GM12878 (cell line): ENCODE data around the gene NOL4L. TPM values are rescaled to one million over a fixed set of nuclear protein-coding genes. Genes with fewer than 3 reads are reported as not detected.

Experiments
- BCL11A ChIP-seq: IDR thresholded peaks from 2 replicates; pipeline ENCODE4 v1.6.1; 2011; ENCODE audit warnings: low read depth, low read length
- BHLHE40 ChIP-seq, 2 experiments: fragments of 450-650 bp in 1 of 2; IDR thresholded peaks; 2 replicates each; pipeline ENCODE4 v1.6.1; 2011 to 2017; ENCODE audit warnings: low read depth in 2 of 2, borderline replicate concordance in 1 of 2, improper control_type of control experiment in 1 of 2, low read length in 1 of 2, mild to moderate bottlenecking in 1 of 2
- EED ChIP-seq: sonication (generic); IDR thresholded peaks from 2 replicates; pipeline ENCODE4 v1.6.1; 2016; ENCODE audit warnings: antibody characterized with exemption, low read depth
- FOXK2 ChIP-seq: fragments of 450-650 bp; IDR thresholded peaks from 2 replicates; pipeline ENCODE4 v1.6.1; 2017; ENCODE audit warnings: mild to moderate bottlenecking, moderate library complexity
- IKZF2 ChIP-seq, 2 experiments: fragments of 450-650 bp; IDR thresholded peaks; 2 replicates each; pipeline ENCODE4 v1.6.1; 2017; ENCODE audit warnings: mild to moderate bottlenecking in 2 of 2, moderate library complexity in 2 of 2
- MEF2A ChIP-seq: IDR thresholded peaks from 2 replicates; pipeline ENCODE4 v1.6.1; 2011; ENCODE audit warnings: low read depth, mild to moderate bottlenecking, low read length, moderate library complexity; ENCODE audit not compliant: insufficient read depth
- MEF2B ChIP-seq: fragments of 450-650 bp; IDR thresholded peaks from 2 replicates; pipeline ENCODE4 v1.6.1; 2018; ENCODE audit warnings: mild to moderate bottlenecking, moderate library complexity; ENCODE audit not compliant: partially characterized antibody, poor library complexity, severe bottlenecking
- MTA2 ChIP-seq: fragments of 450-650 bp; IDR thresholded peaks from 2 replicates; pipeline ENCODE4 v1.6.1; 2016; ENCODE audit warnings: low read depth, mild to moderate bottlenecking, moderate library complexity
- NFIC ChIP-seq: IDR thresholded peaks from 2 replicates; pipeline ENCODE4 v1.6.1; 2012; ENCODE audit warnings: low read depth, mild to moderate bottlenecking, inconsistent platforms, low read length, moderate library complexity
- RELA ChIP-seq: fragments of 450-650 bp; IDR thresholded peaks from 2 replicates; pipeline ENCODE4 v1.8.0; 2014; ENCODE audit warnings: borderline replicate concordance; ENCODE audit not compliant: partially characterized antibody
- RUNX3 ChIP-seq: IDR thresholded peaks from 2 replicates; pipeline ENCODE4 v1.6.1; 2012; ENCODE audit warnings: low read length, inconsistent platforms
- SIN3A ChIP-seq: IDR thresholded peaks from 2 replicates; pipeline ENCODE4 v1.6.1; 2012; ENCODE audit warnings: low read depth, low read length, improper control_type of control experiment
- SMARCA5 ChIP-seq: fragments of 450-650 bp; IDR thresholded peaks from 2 replicates; pipeline ENCODE4 v1.6.1; 2017; ENCODE audit warnings: mild to moderate bottlenecking
- SUZ12 ChIP-seq: fragments of 200-600 bp; sonication (generic); IDR thresholded peaks from one replicate; pipeline ENCODE4 v1.6.1; 2018; ENCODE audit warnings: antibody characterized with exemption, mild to moderate bottlenecking; ENCODE audit not compliant: unreplicated experiment
- WRNIP1 ChIP-seq: IDR thresholded peaks from 2 replicates; pipeline ENCODE4 v1.6.1; 2011; ENCODE audit warnings: low read depth, low read length, improper control_type of control experiment, borderline replicate concordance
- ZNF384 ChIP-seq: IDR thresholded peaks from 2 replicates; pipeline ENCODE4 v1.6.1; 2012; ENCODE audit warnings: low read depth, mild to moderate bottlenecking, low read length, improper control_type of control experiment, borderline replicate concordance
- polyA plus RNA-seq, 11 experiments: library from polyadenylated mRNA; depleted of rRNA in 4 of 11; unstranded in 6 of 11; stranded (reverse) in 5 of 11; fragments of >200 nt; fragmentation: Nextera tagmentation in 4 of 11; fragmentation: Illumina TruSeq in 1 of 11; extraction: Ambion mirVana in 4 of 11; extraction: Trizol in 1 of 11; gene quantifications; 1 replicate in 1 of 11; 2 replicates in 10 of 11; pipeline versions ENCODE4 v1.2.1 to v1.2.3, GENCODE V29; 2011 to 2016; ENCODE audit warnings: inconsistent platforms in 2 of 11, missing spikeins in 2 of 11, low read depth in 1 of 11
- total RNA-seq, 4 experiments: library from RNA; depleted of rRNA in 3 of 4; stranded (reverse); fragments of >200 nt in 3 of 4; fragmentation: Illumina TruSeq in 1 of 4; extraction: Trizol in 1 of 4; gene quantifications; 2 replicates each; pipeline versions ENCODE4 v1.2.1 to v1.2.3, GENCODE V29; 2013 to 2021
- TF ChIP-seq, protein P1 (sequence below): fragments of 450-650 bp; IDR thresholded peaks from 2 replicates; pipeline ENCODE4 v1.6.1; 2016; ENCODE audit warnings: mild to moderate bottlenecking

The NOL4L gene
- total and polyA plus RNA-seq, 10 of the 15 experiments (the other 5 are each of a cell fraction or from before 2014, with no cell fraction given) = 2.3 to 24.0 (median 8.0) TPM

DNA sequence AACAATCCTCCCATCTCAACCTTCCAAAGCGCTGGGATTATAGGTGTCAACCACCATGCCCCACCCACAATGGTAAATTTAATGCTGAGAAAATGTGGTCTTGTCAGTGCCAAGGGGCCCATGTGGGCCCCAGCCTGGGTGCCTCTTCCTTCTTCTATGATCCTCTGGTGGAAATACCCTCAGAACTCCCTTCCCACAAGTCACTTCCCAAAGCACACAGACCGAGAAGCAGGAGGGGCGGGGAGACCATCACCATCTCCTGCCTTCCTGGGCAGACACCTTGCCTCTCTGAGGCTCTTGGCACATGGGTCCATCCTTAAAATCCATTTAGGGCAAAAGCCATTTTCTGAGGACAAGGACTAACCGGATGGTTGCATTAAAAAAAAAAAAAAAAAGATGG, 59.0 kb downstream of the NOL4L start (continued):
- TF ChIP-seq NFIC (peak; percentile 54; the same call in 1 of the 2 replicates), MEF2A (no peak), BHLHE40 (IDR thresholded peaks at IDR 0.05; ENCODE audit: borderline replicate concordance in 1 of 2, low read depth in 2 of 2, low read length in 1 of 2) (no peak), IKZF2 (IDR thresholded peaks at IDR 0.05) (peak; percentile 36 to 53; a peak in 2 of 4 replicates), SIN3A (no peak), BCL11A (no peak), FOXK2 (no peak), MTA2 (no peak), RUNX3 (peak; percentile 61), SMARCA5 (no peak), SUZ12 (no peak), WRNIP1 (no peak), ZNF384 (peak; percentile 39; the same call in 1 of the 2 replicates), RELA (peak; percentile 79), MEF2B (peak; percentile 75), EED (peak; percentile 42; the same call in 1 of the 2 replicates)
- TF ChIP-seq, protein P1, sequence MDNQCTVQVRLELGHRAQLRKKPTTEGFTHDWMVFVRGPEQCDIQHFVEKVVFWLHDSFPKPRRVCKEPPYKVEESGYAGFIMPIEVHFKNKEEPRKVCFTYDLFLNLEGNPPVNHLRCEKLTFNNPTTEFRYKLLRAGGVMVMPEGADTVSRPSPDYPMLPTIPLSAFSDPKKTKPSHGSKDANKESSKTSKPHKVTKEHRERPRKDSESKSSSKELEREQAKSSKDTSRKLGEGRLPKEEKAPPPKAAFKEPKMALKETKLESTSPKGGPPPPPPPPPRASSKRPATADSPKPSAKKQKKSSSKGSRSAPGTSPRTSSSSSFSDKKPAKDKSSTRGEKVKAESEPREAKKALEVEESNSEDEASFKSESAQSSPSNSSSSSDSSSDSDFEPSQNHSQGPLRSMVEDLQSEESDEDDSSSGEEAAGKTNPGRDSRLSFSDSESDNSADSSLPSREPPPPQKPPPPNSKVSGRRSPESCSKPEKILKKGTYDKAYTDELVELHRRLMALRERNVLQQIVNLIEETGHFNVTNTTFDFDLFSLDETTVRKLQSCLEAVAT = no peak
- TF ChIP-seq, all 136 proteins: peak for 11
